GM06990 (cell line): ENCODE results near the gene ADA.

Experiments
- DNase-seq: peaks from one replicate; pipeline ENCODE4 v3.0.0-alpha.2; 2011; ENCODE audit not compliant: insufficient read length; ENCODE audit errors: extremely low read depth
- H3K27me3 ChIP-seq: replicated peaks from 2 replicates; pipeline ENCODE4 v1.6.0; 2011; ENCODE audit warnings: low read length; ENCODE audit not compliant: control insufficient read depth, insufficient read depth
- H3K36me3 ChIP-seq: 2 replicates; pipeline ENCODE4 v1.5.1; 2011; ENCODE audit warnings: low read length; ENCODE audit not compliant: control insufficient read depth, insufficient read depth
- H3K4me3 ChIP-seq: replicated peaks from 2 replicates; pipeline ENCODE4 v1.5.1; 2011; ENCODE audit warnings: low read depth, mild to moderate bottlenecking, control low read depth, low read length
- CTCF ChIP-seq: IDR thresholded peaks from 2 replicates; pipeline ENCODE4 v1.5.1; 2011; ENCODE audit warnings: low read length, control low read depth, mild to moderate bottlenecking, inconsistent platforms; ENCODE audit not compliant: insufficient read depth, poor library complexity, severe bottlenecking

Gene ADA

GRCh38 chr20:44603327-44603726, 48.2 kb downstream of the ADA start:
- no peak for DNase-seq
- no peaks in the 10 kb centered on the region for H3K27me3 ChIP-seq
- TF ChIP-seq CTCF, result peak; percentile 9
- no peak overlapping the region for H3K4me3 ChIP-seq
- no peaks in the 10 kb centered on the region; the same call in none of the 2 replicates for H3K36me3 ChIP-seq

GRCh38 chr20:44601801-44602204, 49.7 kb downstream of the ADA start:
- DNase-seq, result no peak
- no peaks in the 10 kb centered on the region for H3K27me3 ChIP-seq
- no peaks in the 10 kb centered on the region; the same call in none of the 2 replicates for H3K36me3 ChIP-seq
- no peak for TF ChIP-seq CTCF
- H3K4me3 ChIP-seq, result no peak overlapping the region

- Histone ChIP-seq H3K4me3 (peak overlapping the region; percentile 16), H3K36me3 (no peaks in the 10 kb centered on the region; the same call in none of the 2 replicates)
- TF ChIP-seq CTCF, result no peak
Measured at GRCh38 chr20:44601236-44601671, 50.2 kb downstream of the ADA start.

GRCh38 chr20:44600758-44601201, 50.7 kb downstream of the ADA start:
- Histone ChIP-seq H3K36me3 (no peaks in the 10 kb centered on the region; the same call in none of the 2 replicates), H3K4me3 (peak overlapping the region; percentile 16), H3K27me3 (no peaks in the 10 kb centered on the region)
- no peak for TF ChIP-seq CTCF
- DNase-seq, result no peak

More at GRCh38 chr20:44601236-44601671, 50.2 kb downstream of the ADA start:
- H3K27me3 ChIP-seq, result no peaks in the 10 kb centered on the region
- DNase-seq, result no peak

GRCh38 chr20:44600301-44600700, 51.2 kb downstream of the ADA start:
- H3K36me3 ChIP-seq, result no peaks in the 10 kb centered on the region; the same call in none of the 2 replicates
- no peak for TF ChIP-seq CTCF
- peak overlapping the region; percentile 22; the same call in 1 of the 2 replicates for H3K4me3 ChIP-seq
- H3K27me3 ChIP-seq, result no peaks in the 10 kb centered on the region
- DNase-seq, result no peak

GRCh38 chr20:44599715-44600114, 51.8 kb downstream of the ADA start:
- Histone ChIP-seq H3K36me3 (no peaks in the 10 kb centered on the region; the same call in none of the 2 replicates), H3K4me3 (no peak overlapping the region; the same call in 1 of the 2 replicates), H3K27me3 (no peaks in the 10 kb centered on the region)
- no peak for TF ChIP-seq CTCF
- no peak for DNase-seq
